Tibial nerve (tissue), 4 donors: ENCODE data around the gene LRFN4. TPM values are rescaled to one million over a fixed set of nuclear protein-coding genes. Genes with fewer than 3 reads are reported as not detected.

ENCODE experiments used
- DNase-seq, 2 donors: peaks; one replicate each; pipeline ENCODE4 v3.0.0-alpha.2; 2019; ENCODE audit warnings: low spot score in 2 of 2
- H3K27ac ChIP-seq, 4 donors: fragments of 200-600 bp; sonication (generic) in 3 of 4; one replicate each; pipeline ENCODE4 v1.5.1; 2017 to 2019; ENCODE audit warnings: mild to moderate bottlenecking in 1 of 4
- H3K27me3 ChIP-seq, 2 donors: fragments of 200-600 bp; sonication (generic) in 1 of 2; one replicate each; pipeline versions ENCODE4 v1.5.1 to v1.6.0; 2017 to 2019
- H3K36me3 ChIP-seq, 3 donors: fragments of 200-600 bp; sonication (generic); one replicate each; pipeline ENCODE4 v1.5.1; 2018 to 2019
- H3K4me1 ChIP-seq, 4 donors: fragments of 200-600 bp; sonication (generic) in 3 of 4; one replicate each; pipeline ENCODE4 v1.5.1; 2017 to 2019
- H3K4me3 ChIP-seq, 4 donors: fragments of 200-600 bp; sonication (generic) in 3 of 4; one replicate each; pipeline ENCODE4 v1.5.1; 2017 to 2019; ENCODE audit warnings: mild to moderate bottlenecking in 1 of 4, moderate library complexity in 1 of 4
- H3K9me3 ChIP-seq, 4 donors: fragments of 200-600 bp; sonication (generic) in 3 of 4; one replicate each; pipeline ENCODE4 v1.5.1; 2017 to 2019
- CTCF ChIP-seq, 5 experiments: fragments of 200-600 bp in 3 of 5; fragments of 450-650 bp in 2 of 5; sonication (generic) in 3 of 5; IDR thresholded peaks; one replicate each; pipeline ENCODE4 v1.5.1; 2016 to 2019; ENCODE audit warnings: antibody characterized with exemption in 5 of 5, mild to moderate bottlenecking in 3 of 5, moderate library complexity in 2 of 5
- EP300 ChIP-seq, 2 donors: sonication (generic); formaldehyde crosslinking; IDR thresholded peaks; one replicate each; pipeline ENCODE4 v1.6.1; 2017; ENCODE audit warnings: antibody characterized with exemption in 2 of 2, mild to moderate bottlenecking in 1 of 2
- POLR2A ChIP-seq, 2 donors: fragments of 450-650 bp; IDR thresholded peaks; one replicate each; pipeline ENCODE4 v1.6.1; 2017; ENCODE audit warnings: antibody characterized with exemption in 2 of 2, mild to moderate bottlenecking in 2 of 2, moderate library complexity in 2 of 2
- WGBS, 2 donors: methylation state at CpG; one replicate each; pipeline ENCODE4 v1.1.5; 2018; 5-methylcytosine and 5-hydroxymethylcytosine counted together
- total RNA-seq, 4 donors: library from RNA; depleted of rRNA; stranded (reverse); fragments of >200 nt; gene quantifications; one replicate each; pipeline ENCODE4 v1.1.0, GENCODE V29; 2016

The LRFN4 gene
- total RNA-seq, 4 donors from 2014 or later = 9.4 to 17.1 (median 14.0) TPM

- H3K27me3 ChIP-seq = no peaks in the 10 kb centered on the region
- DNase-seq = no peak
- no peaks in the 10 kb centered on the region for H3K36me3 ChIP-seq
- H3K27ac ChIP-seq = peak overlapping the region in 1 of 4 donors; percentile 69
- H3K4me3 ChIP-seq = no peak overlapping the region
- WGBS, 2 donors = 93 to 97% methylated on average over 8 of the region's 8 CpGs
- H3K9me3 ChIP-seq = no peaks in the 10 kb centered on the region
- H3K4me1 ChIP-seq = peaks cover 0 to 91% (median 31%) of the 10 kb centered on the region in 4 donors
- TF ChIP-seq POLR2A (IDR thresholded peaks at IDR 0.05) = no peak
- no peak for TF ChIP-seq CTCF (IDR thresholded peaks at IDR 0.05)
- TF ChIP-seq EP300 (IDR thresholded peaks at IDR 0.05) = no peak
Observed at GRCh38 chr11:66909181-66909580, 52.3 kb downstream of the LRFN4 start.

GRCh38 chr11:66910016-66910415 lies 53.2 kb downstream of the LRFN4 start:
- peaks cover 0 to 98% (median 32%) of the 10 kb centered on the region in 4 donors for H3K4me1 ChIP-seq
- no peaks in the 10 kb centered on the region for H3K27me3 ChIP-seq
- no peak for DNase-seq
- 91 to 94% methylated on average over 10 of the region's 10 CpGs for WGBS, 2 donors
- H3K27ac ChIP-seq = peak overlapping the region in 1 of 4 donors; percentile 89
- no peaks in the 10 kb centered on the region for H3K9me3 ChIP-seq
- H3K36me3 ChIP-seq = no peaks in the 10 kb centered on the region
- no peak overlapping the region for H3K4me3 ChIP-seq
- TF ChIP-seq POLR2A (IDR thresholded peaks at IDR 0.05) (no peak), EP300 (IDR thresholded peaks at IDR 0.05) (no peak), CTCF (IDR thresholded peaks at IDR 0.05) (no peak)

Other genes starting within 250 kb of the LRFN4 start
- 10 to 100 TPM; 42.4 to 72.6 (median 61.5) TPM for gene RBM14, start 240.4 kb upstream of the LRFN4 start, total RNA-seq
- 10 to 100 TPM; 53.5 to 83.9 (median 57.2) TPM for gene RBM4, start 218.4 kb upstream of the LRFN4 start, total RNA-seq
- gene RBM4B, start 179.2 kb upstream of the LRFN4 start, total RNA-seq = 10 to 100 TPM in 3 of 4 donors, 1 to 10 TPM in 1; 7.1 to 15.9 (median 12.2) TPM
- gene SPTBN2, start 127.8 kb upstream of the LRFN4 start, total RNA-seq = 10 to 100 TPM in 2 of 4 donors, 1 to 10 TPM in 2; 3.1 to 18.3 (median 8.5) TPM
- gene RCE1, start 13.6 kb upstream of the LRFN4 start, total RNA-seq = 10 to 100 TPM; 18.1 to 25.8 (median 20.9) TPM
- gene PC, start 101.3 kb downstream of the LRFN4 start, total RNA-seq = 100 to 1,000 TPM in 1 of 4 donors, 10 to 100 TPM in 3; 82.5 to 135 (median 90.2) TPM
- gene C11orf86, start 118.2 kb downstream of the LRFN4 start, total RNA-seq = not detected
- 1 to 10 TPM in 1 of 4 donors, under 1 TPM in 2, not detected in 1; 0.20 to 2.4 (median 0.66) TPM for gene SYT12, start 166.1 kb downstream of the LRFN4 start, total RNA-seq
- gene RHOD, start 199.8 kb downstream of the LRFN4 start, total RNA-seq = 10 to 100 TPM; 15.9 to 30.8 (median 24.4) TPM